H9 (cell line): ENCODE measurements around the gene NT5C3B. TPM values are rescaled to one million over a fixed set of nuclear protein-coding genes. Genes with fewer than 3 reads are reported as not detected.

Source experiments
- DNase-seq: peaks from one replicate; pipeline ENCODE4 v3.0.0-alpha.2; 2017
- H2AFZ ChIP-seq: one replicate; pipeline ENCODE4 v1.6.1; 2013; ENCODE audit warnings: mild to moderate bottlenecking, low read length, control low read depth, moderate library complexity
- H2AK5ac ChIP-seq: 2 replicates; pipeline ENCODE4 v1.6.1; 2013; ENCODE audit warnings: low read length, control low read depth, mixed read lengths; ENCODE audit not compliant: insufficient read length
- H2BK120ac ChIP-seq: one replicate; pipeline ENCODE4 v1.6.1; 2013; ENCODE audit warnings: low read depth, mild to moderate bottlenecking, low read length, control low read depth, inconsistent platforms; ENCODE audit not compliant: poor library complexity, severe bottlenecking
- H2BK12ac ChIP-seq: 2 replicates; pipeline ENCODE4 v1.6.1; 2013; ENCODE audit warnings: low read length, control low read depth, mixed read lengths, low read depth; ENCODE audit not compliant: insufficient read length
- H2BK15ac ChIP-seq: 2 replicates; pipeline ENCODE4 v1.6.1; 2013; ENCODE audit warnings: low read depth, low read length, control low read depth
- H2BK20ac ChIP-seq: one replicate; pipeline ENCODE4 v1.6.1; 2013; ENCODE audit warnings: low read depth, mild to moderate bottlenecking, low read length, control low read depth, inconsistent platforms; ENCODE audit not compliant: poor library complexity, severe bottlenecking
- H2BK5ac ChIP-seq: 2 replicates; pipeline ENCODE4 v1.6.1; 2013; ENCODE audit warnings: low read length, control low read depth, mixed read lengths; ENCODE audit not compliant: insufficient read length
- H3K14ac ChIP-seq: 2 replicates; pipeline ENCODE4 v1.6.1; 2013; ENCODE audit warnings: low read length, control low read depth; ENCODE audit not compliant: insufficient read depth
- H3K18ac ChIP-seq: 2 replicates; pipeline ENCODE4 v1.6.1; 2013; ENCODE audit warnings: low read depth, mild to moderate bottlenecking, mixed read lengths, low read length, control low read depth; ENCODE audit not compliant: insufficient read length
- H3K23ac ChIP-seq: 2 replicates; pipeline ENCODE4 v1.6.1; 2013; ENCODE audit warnings: low read length, control low read depth, mixed read lengths, low read depth; ENCODE audit not compliant: insufficient read length
- H3K23me2 ChIP-seq: 2 replicates; pipeline ENCODE4 v1.6.1; 2013; ENCODE audit warnings: low read depth, mild to moderate bottlenecking, mixed read lengths, low read length, control low read depth; ENCODE audit not compliant: insufficient read length, poor library complexity, severe bottlenecking
- H3K27ac ChIP-seq: 2 replicates; pipeline ENCODE4 v1.5.1; 2013; ENCODE audit warnings: low read length, control low read depth, mixed read lengths, low read depth; ENCODE audit not compliant: insufficient read length
- H3K27me3 ChIP-seq: 2 replicates; pipeline ENCODE4 v1.6.1; 2013; ENCODE audit warnings: low read length, control low read depth, inconsistent platforms; ENCODE audit not compliant: insufficient read depth
- H3K4ac ChIP-seq: 2 replicates; pipeline ENCODE4 v1.6.1; 2013; ENCODE audit warnings: low read depth, mild to moderate bottlenecking, control low read depth, inconsistent platforms, low read length, moderate library complexity
- H3K4me1 ChIP-seq: 2 replicates; pipeline ENCODE4 v1.6.1; 2013; ENCODE audit warnings: low read length, control low read depth, inconsistent platforms; ENCODE audit not compliant: insufficient read depth
- H3K4me2 ChIP-seq: 2 replicates; pipeline ENCODE4 v1.6.1; 2013; ENCODE audit warnings: low read length, control low read depth, mixed read lengths; ENCODE audit not compliant: insufficient read length, insufficient read depth
- H3K56ac ChIP-seq: 2 replicates; pipeline ENCODE4 v1.6.1; 2013; ENCODE audit warnings: low read depth, mild to moderate bottlenecking, mixed read lengths, low read length, control low read depth; ENCODE audit not compliant: insufficient read length
- H3K79me1 ChIP-seq: 2 replicates; pipeline ENCODE4 v1.6.1; 2013; ENCODE audit warnings: low read depth, mild to moderate bottlenecking, moderate library complexity, low read length, control low read depth, inconsistent platforms; ENCODE audit not compliant: insufficient read depth, poor library complexity, severe bottlenecking
- H3K79me2 ChIP-seq: 2 replicates; pipeline ENCODE4 v1.6.1; 2013; ENCODE audit warnings: low read length, control low read depth, inconsistent platforms; ENCODE audit not compliant: insufficient read depth
- H3K9ac ChIP-seq: 2 replicates; pipeline ENCODE4 v1.6.1; 2013; ENCODE audit warnings: low read length, control low read depth, mixed read lengths; ENCODE audit not compliant: insufficient read length; ENCODE audit errors: extremely low read depth
- H3K9me3 ChIP-seq: one replicate; pipeline ENCODE4 v1.6.1; 2013; ENCODE audit warnings: low read depth, low read length, inconsistent platforms; ENCODE audit not compliant: control insufficient read depth
- H3T11ph ChIP-seq: one replicate; pipeline ENCODE4 v1.6.1; 2013; ENCODE audit warnings: mild to moderate bottlenecking, low read length, control low read depth, inconsistent platforms
- H4K20me1 ChIP-seq: one replicate; pipeline ENCODE4 v1.6.1; 2013; ENCODE audit not compliant: control insufficient read depth, insufficient read length, insufficient read depth
- H4K5ac ChIP-seq: 2 replicates; pipeline ENCODE4 v1.6.1; 2013; ENCODE audit warnings: low read depth, mild to moderate bottlenecking, mixed read lengths, low read length, control low read depth; ENCODE audit not compliant: insufficient read length
- H4K8ac ChIP-seq: replicated peaks from 2 replicates; pipeline ENCODE4 v1.6.1; 2013; ENCODE audit warnings: low read length, control low read depth, mixed read lengths, low read depth; ENCODE audit not compliant: insufficient read length
- H4K91ac ChIP-seq: 2 replicates; pipeline ENCODE4 v1.6.1; 2013; ENCODE audit warnings: low read depth, mild to moderate bottlenecking, moderate library complexity, mixed read lengths, low read length, control low read depth; ENCODE audit not compliant: insufficient read length
- H3K27ac Mint-ChIP-seq, 3 experiments: 2 replicates in 2 of 3; 3 replicates in 1 of 3; pipeline ENCODE4 v1.8.0; 2020 to 2021; ENCODE audit warnings: mixed read lengths in 3 of 3, mild to moderate bottlenecking in 1 of 3, moderate library complexity in 1 of 3
- H3K27me3 Mint-ChIP-seq: 2 replicates; pipeline ENCODE4 v1.8.0; 2021; ENCODE audit warnings: low read depth, mild to moderate bottlenecking, moderate library complexity, mixed read lengths
- H3K36me3 Mint-ChIP-seq, 3 experiments: 2 replicates in 2 of 3; 3 replicates in 1 of 3; pipeline ENCODE4 v1.8.0; 2020 to 2021; ENCODE audit warnings: low read depth in 3 of 3, mixed read lengths in 3 of 3; ENCODE audit not compliant: insufficient read depth in 1 of 3
- H3K4me1 Mint-ChIP-seq, 2 experiments: 2 replicates each; pipeline ENCODE4 v1.8.0; 2020; ENCODE audit warnings: mixed read lengths in 2 of 2
- H3K4me3 Mint-ChIP-seq, 2 experiments: 2 replicates in 1 of 2; 3 replicates in 1 of 2; pipeline ENCODE4 v1.8.0; 2020 to 2021; ENCODE audit warnings: mild to moderate bottlenecking in 2 of 2, mixed read lengths in 2 of 2, moderate library complexity in 1 of 2
- H3K9me3 Mint-ChIP-seq, 2 experiments: 2 replicates in 1 of 2; 3 replicates in 1 of 2; pipeline ENCODE4 v1.8.0; 2020; ENCODE audit warnings: mild to moderate bottlenecking in 2 of 2, mixed read lengths in 2 of 2, moderate library complexity in 1 of 2
- CTCF ChIP-seq: fragments of 200-600 bp; sonication (generic); conservative IDR thresholded peaks from 3 replicates; pipeline ENCODE4 v1.8.0; 2021; ENCODE audit warnings: antibody characterized with exemption, mild to moderate bottlenecking
- WGBS: extraction: QIAGEN DNeasy Blood & Tissue Kit; methylation state at CpG from one replicate; pipeline ENCODE4 v1.1.7; 2013; ENCODE audit warnings: missing lambda C conversion rate, low lambda C conversion rate, mixed read lengths; ENCODE audit not compliant: insufficient read length; ENCODE audit errors: extremely low coverage; 5-methylcytosine and 5-hydroxymethylcytosine counted together
- total RNA-seq: library from RNA; stranded (reverse); gene quantifications from 2 replicates; pipeline ENCODE4 v1.2.1, GENCODE V29; 2021

The NT5C3B gene
- total RNA-seq, 1 experiment from 2014 or later = 76.1 TPM

GRCh38 chr17:41799366-41799765, 36.7 kb downstream of the NT5C3B start:
- H4K5ac ChIP-seq = no peak overlapping the region
- H3K9me3 Mint-ChIP-seq = no peaks in the 10 kb centered on the region
- no peaks in the 10 kb centered on the region for H3K23me2 ChIP-seq
- H3K27ac ChIP-seq = no peak overlapping the region
- H4K8ac ChIP-seq = no peak overlapping the region
- DNase-seq = peak; percentile 60
- no peaks in the 10 kb centered on the region for H3K79me2 ChIP-seq
- H2BK15ac ChIP-seq = no peak overlapping the region
- no peak overlapping the region for H2AK5ac ChIP-seq
- no peak overlapping the region for H2BK20ac ChIP-seq
- H4K20me1 ChIP-seq = no peaks in the 10 kb centered on the region
- no peak overlapping the region for H3T11ph ChIP-seq
- no peaks in the 10 kb centered on the region for H3K9me3 ChIP-seq
- H3K36me3 Mint-ChIP-seq = peaks cover 1 to 8% (median 5%) of the 10 kb centered on the region in 3 experiments; a peak in 5 of 7 replicates
- no peak overlapping the region for H3K4me3 Mint-ChIP-seq
- no peak overlapping the region for H2BK120ac ChIP-seq
- no peaks in the 10 kb centered on the region; the same call in 1 of the 2 replicates for H3K4me1 ChIP-seq
- no peak overlapping the region; the same call in 1 of the 2 replicates for H3K14ac ChIP-seq
- no peak overlapping the region for H2AFZ ChIP-seq
- no peaks in the 10 kb centered on the region for H3K79me1 ChIP-seq
- H2BK12ac ChIP-seq = no peak overlapping the region
- no peak overlapping the region for H3K9ac ChIP-seq
- TF ChIP-seq CTCF = no peak
- H3K4ac ChIP-seq = no peak overlapping the region
- H3K23ac ChIP-seq = no peak overlapping the region
- H3K27me3 ChIP-seq = no peaks in the 10 kb centered on the region; the same call in 1 of the 2 replicates
- no CpG with 5 or more reads among the region's 8 CpGs for WGBS
- peak overlapping the region in 1 of 3 experiments; percentile 42; a peak in 1 of 7 replicates for H3K27ac Mint-ChIP-seq
- H3K27me3 Mint-ChIP-seq = peaks cover 21% of the 10 kb centered on the region
- H2BK5ac ChIP-seq = no peak overlapping the region
- H3K18ac ChIP-seq = no peak overlapping the region
- no peak overlapping the region for H3K56ac ChIP-seq
- H3K4me2 ChIP-seq = no peak overlapping the region
- H4K91ac ChIP-seq = no peak overlapping the region
- H3K4me1 Mint-ChIP-seq = peaks cover 25 to 36% of the 10 kb centered on the region in 2 experiments
